Naive B cell (primary cell): Measurements from ENCODE around the gene KHDC4. TPM values are rescaled to one million over a fixed set of nuclear protein-coding genes. Genes with fewer than 3 reads are reported as not detected.

Experiments
- ATAC-seq, 2 donors: fragments of 150-1000 bp; cut with Tn5 transposase; 2 replicates each; pipeline ENCODE4 v1.10.0; 2021; ENCODE audit warnings: low read depth in 2 of 2, mild to moderate bottlenecking in 2 of 2, moderate library complexity in 2 of 2
- DNase-seq: peaks from one replicate; pipeline ENCODE4 v3.0.0; 2022
- H3K27ac Mint-ChIP-seq, 6 donors: one replicate each; pipeline ENCODE4 v1.8.0; 2020 to 2022; ENCODE audit warnings: mild to moderate bottlenecking in 6 of 6, mixed read lengths in 6 of 6, moderate library complexity in 5 of 6, inconsistent platforms in 2 of 6
- H3K27me3 Mint-ChIP-seq, 3 donors: one replicate each; pipeline ENCODE4 v1.8.0; 2021 to 2022; ENCODE audit warnings: mixed read lengths in 3 of 3, mild to moderate bottlenecking in 1 of 3
- H3K36me3 Mint-ChIP-seq, 2 donors: one replicate each; pipeline ENCODE4 v1.8.0; 2020 to 2022; ENCODE audit warnings: mixed read lengths in 2 of 2, inconsistent platforms in 1 of 2, mild to moderate bottlenecking in 1 of 2
- H3K4me1 Mint-ChIP-seq, 3 donors: one replicate each; pipeline ENCODE4 v1.8.0; 2020 to 2022; ENCODE audit warnings: mixed read lengths in 3 of 3, inconsistent platforms in 1 of 3, mild to moderate bottlenecking in 1 of 3, moderate library complexity in 1 of 3
- H3K4me3 Mint-ChIP-seq, 8 donors: one replicate each; pipeline ENCODE4 v1.8.0; 2020 to 2022; ENCODE audit warnings: mild to moderate bottlenecking in 8 of 8, mixed read lengths in 8 of 8, moderate library complexity in 8 of 8, inconsistent platforms in 2 of 8
- H3K9me3 Mint-ChIP-seq, 7 donors: one replicate each; pipeline ENCODE4 v1.8.0; 2020 to 2022; ENCODE audit warnings: mixed read lengths in 7 of 7, mild to moderate bottlenecking in 5 of 7, inconsistent platforms in 2 of 7, moderate library complexity in 1 of 7
- polyA plus RNA-seq, 6 donors: library from polyadenylated mRNA; unstranded; fragments of 300-500 nt; fragmentation: Illumina TruSeq; gene quantifications; one replicate each; pipeline ENCODE4 v1.2.3, GENCODE V29; 2021; ENCODE audit warnings: low read depth in 6 of 6

KHDC4 gene
- polyA plus RNA-seq, 6 donors from 2014 or later = 5.5 to 10.7 (median 7.2) TPM

DNA sequence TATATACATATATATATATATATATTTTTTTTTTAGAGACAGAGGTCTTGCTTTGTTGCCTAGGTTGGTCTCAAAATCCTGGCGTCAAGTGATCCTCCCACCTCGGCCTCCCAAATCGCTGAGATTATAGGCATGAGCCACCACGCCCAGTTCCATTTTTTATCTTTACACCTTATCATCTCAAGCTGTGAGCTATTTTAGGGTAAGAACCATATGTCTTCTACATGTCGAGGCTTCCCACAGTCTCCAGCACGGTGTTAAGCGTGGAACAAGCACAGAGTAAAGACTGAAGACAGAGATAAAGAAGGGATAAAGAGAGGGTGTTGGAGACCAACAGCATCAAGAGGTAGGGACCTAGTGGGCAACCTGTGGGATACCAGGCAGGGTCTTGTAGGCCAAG lies 30.0 kb upstream of the KHDC4 start:
- ATAC-seq (no peak), DNase-seq (no peak)
- H3K36me3 Mint-ChIP-seq = peaks cover 6 to 65% of the 10 kb centered on the region in 2 donors
- H3K4me1 Mint-ChIP-seq = peaks cover 67 to 74% (median 68%) of the 10 kb centered on the region in 3 donors
- no peaks in the 10 kb centered on the region for H3K27me3 Mint-ChIP-seq
- H3K4me3 Mint-ChIP-seq = peak overlapping the region in 2 of 8 donors; percentile 30 to 78
- H3K27ac Mint-ChIP-seq = peak overlapping the region in 4 of 6 donors; percentile 29 to 93 (median 56)
- H3K9me3 Mint-ChIP-seq = no peaks in the 10 kb centered on the region

DNA sequence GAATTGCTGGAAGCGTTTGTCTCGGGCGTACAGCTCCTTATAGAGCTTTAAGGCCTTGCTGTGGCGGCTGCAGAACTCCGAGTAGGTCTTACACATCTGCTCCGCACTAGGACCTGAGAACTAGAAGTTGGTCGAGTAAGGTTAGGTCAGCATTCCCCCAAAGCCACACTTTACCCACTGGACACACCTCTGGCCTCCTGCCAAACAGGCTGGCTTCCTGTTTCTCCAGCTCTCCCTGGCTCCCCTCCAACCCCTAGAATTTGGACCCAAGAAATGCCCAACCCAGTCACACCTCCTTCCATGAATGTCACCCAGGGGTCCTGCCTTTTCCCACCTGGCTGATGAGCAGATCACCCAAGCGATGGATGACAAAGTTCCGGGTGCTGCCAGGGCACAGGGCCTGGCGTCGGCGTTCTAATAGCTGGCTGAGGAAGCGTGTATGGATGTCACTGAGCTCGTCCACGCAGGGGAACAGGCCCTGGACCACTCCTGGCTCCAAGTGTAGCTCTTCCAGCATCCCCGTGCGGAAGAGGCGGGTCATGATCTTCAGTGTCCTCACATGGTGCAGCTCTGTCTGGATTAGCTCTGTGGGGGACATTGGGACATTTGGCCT lies 28.5 kb upstream of the KHDC4 start:
- Mint-ChIP-seq H3K27ac (peak overlapping the region in 3 of 6 donors; percentile 16 to 85 (median 38)), H3K4me3 (peak overlapping the region in 2 of 8 donors; percentile 34 to 61), H3K36me3 (peaks cover 6 to 52% of the 10 kb centered on the region in 2 donors), H3K9me3 (no peaks in the 10 kb centered on the region), H3K4me1 (peaks cover 52 to 61% (median 55%) of the 10 kb centered on the region in 3 donors), H3K27me3 (no peaks in the 10 kb centered on the region)
- no peak for ATAC-seq
- DNase-seq = no peak

DNA sequence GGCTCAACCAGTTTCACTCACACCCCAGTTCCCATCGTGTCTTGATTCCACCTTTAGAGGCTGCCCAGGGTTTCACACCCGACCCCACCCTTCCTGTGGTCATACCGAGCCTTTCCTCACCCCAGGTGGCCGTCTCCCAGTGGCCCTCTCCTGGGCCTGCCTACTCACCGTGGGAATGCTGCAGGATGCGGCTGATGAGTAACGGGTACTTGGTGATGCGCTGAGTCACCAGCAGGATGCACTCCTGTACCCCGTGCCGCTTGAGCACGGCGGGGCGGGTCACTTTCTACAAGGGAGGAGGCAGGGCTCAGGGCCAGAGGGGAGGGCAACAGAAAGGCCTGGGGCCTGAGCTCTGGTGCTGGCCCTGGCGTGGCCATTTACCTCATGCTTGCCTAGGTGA lies 27.7 kb upstream of the KHDC4 start:
- no peaks in the 10 kb centered on the region for H3K27me3 Mint-ChIP-seq
- H3K4me1 Mint-ChIP-seq = peaks cover 45 to 58% (median 48%) of the 10 kb centered on the region in 3 donors
- H3K9me3 Mint-ChIP-seq = no peaks in the 10 kb centered on the region
- H3K27ac Mint-ChIP-seq = peak overlapping the region in 3 of 6 donors; percentile 56 to 90 (median 85)
- H3K4me3 Mint-ChIP-seq = peak overlapping the region in 5 of 8 donors; percentile 15 to 80 (median 53)
- DNase-seq (no peak), ATAC-seq (peak in 1 of 2 donors; percentile 24)
- peaks cover 12 to 45% of the 10 kb centered on the region in 2 donors for H3K36me3 Mint-ChIP-seq

DNA sequence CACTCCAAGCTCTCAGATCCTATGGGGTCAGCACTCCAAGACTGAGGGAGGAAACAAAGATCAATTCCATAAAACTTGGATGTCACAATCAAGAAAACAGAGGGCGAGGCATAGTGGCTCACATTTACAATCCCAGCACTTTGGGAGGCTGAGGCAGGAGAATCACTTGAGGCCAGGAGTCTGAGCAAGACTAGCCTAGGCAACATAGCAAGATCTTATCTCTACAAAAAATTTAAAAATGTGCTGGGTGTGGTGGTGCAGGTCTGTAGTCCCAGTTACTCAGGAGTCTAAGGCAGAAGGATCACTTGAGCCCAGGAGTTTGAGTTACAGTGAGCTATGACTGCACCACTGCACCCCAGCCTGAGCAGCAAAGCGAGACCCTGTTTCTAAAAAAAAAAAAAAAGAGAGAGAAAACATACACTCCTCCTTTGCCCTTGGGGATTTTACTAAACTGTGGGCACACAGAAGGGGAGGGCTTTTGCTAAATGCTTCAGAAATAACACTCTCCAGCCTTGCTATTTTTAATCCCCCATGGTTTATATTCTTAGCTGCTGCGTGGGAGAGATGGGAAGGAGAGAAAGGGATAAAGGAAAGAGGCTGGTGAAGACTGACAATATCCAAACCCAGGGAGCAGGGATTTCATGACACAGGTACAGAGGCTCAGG lies 26.0 kb upstream of the KHDC4 start:
- Mint-ChIP-seq H3K9me3 (no peaks in the 10 kb centered on the region), H3K27me3 (no peaks in the 10 kb centered on the region), H3K4me1 (peaks cover 33 to 47% (median 37%) of the 10 kb centered on the region in 3 donors), H3K36me3 (peaks cover 14 to 34% of the 10 kb centered on the region in 2 donors), H3K4me3 (peak overlapping the region; percentile 2 to 90 (median 73)), H3K27ac (peak overlapping the region; percentile 72 to 97 (median 80))
- DNase-seq = no peak
- peak; percentile 94 to 96 for ATAC-seq

DNA sequence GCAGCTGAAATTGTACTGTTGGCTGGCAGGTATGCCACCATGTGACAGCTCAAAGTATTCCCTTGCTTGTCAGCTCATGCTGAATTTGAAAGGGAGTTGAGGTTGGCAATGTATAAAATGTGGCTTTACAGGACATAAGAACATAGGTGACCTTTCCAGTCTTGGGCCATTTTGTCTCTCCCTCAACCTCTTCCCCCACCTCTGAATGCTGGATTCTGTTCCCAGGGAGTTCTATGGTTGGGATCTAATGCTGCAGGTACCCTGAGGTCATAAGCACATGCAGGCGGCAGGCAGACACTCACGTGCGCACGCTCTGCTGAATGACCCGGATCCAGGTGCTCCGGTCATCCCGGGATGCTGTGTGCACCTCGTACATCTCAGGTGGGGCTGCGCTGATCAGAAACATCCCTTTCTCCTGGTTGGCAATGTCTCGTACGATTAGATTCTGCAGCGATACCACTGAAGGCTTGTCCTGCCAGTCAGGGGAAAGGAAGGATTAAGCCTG lies 23.2 kb upstream of the KHDC4 start:
- peak overlapping the region in 3 of 6 donors; percentile 13 to 70 (median 61) for H3K27ac Mint-ChIP-seq
- H3K27me3 Mint-ChIP-seq = no peaks in the 10 kb centered on the region
- H3K36me3 Mint-ChIP-seq = peaks cover 22 to 26% of the 10 kb centered on the region in 2 donors
- H3K4me1 Mint-ChIP-seq = peaks cover 28 to 37% (median 32%) of the 10 kb centered on the region in 3 donors
- peak overlapping the region in 1 of 8 donors; percentile 70 for H3K4me3 Mint-ChIP-seq
- no peaks in the 10 kb centered on the region for H3K9me3 Mint-ChIP-seq
- ATAC-seq (no peak), DNase-seq (no peak)

DNA sequence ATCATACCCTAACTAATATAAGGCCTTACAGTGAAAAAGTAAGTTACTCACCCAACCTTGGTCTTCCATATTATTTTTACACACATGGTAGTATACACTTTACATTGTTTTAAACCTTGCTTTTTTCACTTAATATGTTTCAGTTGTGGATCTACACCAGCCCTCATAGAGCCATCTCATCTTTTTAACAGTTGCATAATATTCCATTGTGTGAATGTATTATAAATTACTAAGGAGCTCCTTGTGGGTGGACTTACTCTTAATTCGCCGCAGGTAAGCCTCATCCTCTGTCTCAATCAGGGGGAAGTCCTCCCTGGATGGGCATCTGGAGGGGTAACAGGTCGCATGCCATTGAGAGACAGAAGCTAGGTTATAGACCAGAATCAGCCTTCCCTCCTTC lies 20.4 kb upstream of the KHDC4 start:
- no peak for ATAC-seq
- H3K4me1 Mint-ChIP-seq = peaks cover 4 to 10% (median 6%) of the 10 kb centered on the region in 3 donors
- no peaks in the 10 kb centered on the region for H3K9me3 Mint-ChIP-seq
- no peak overlapping the region for H3K4me3 Mint-ChIP-seq
- no peaks in the 10 kb centered on the region for H3K27me3 Mint-ChIP-seq
- H3K27ac Mint-ChIP-seq = peak overlapping the region in 2 of 6 donors; percentile 56 to 78
- no peak for DNase-seq
- peaks cover 9 to 16% of the 10 kb centered on the region in 2 donors for H3K36me3 Mint-ChIP-seq

DNA sequence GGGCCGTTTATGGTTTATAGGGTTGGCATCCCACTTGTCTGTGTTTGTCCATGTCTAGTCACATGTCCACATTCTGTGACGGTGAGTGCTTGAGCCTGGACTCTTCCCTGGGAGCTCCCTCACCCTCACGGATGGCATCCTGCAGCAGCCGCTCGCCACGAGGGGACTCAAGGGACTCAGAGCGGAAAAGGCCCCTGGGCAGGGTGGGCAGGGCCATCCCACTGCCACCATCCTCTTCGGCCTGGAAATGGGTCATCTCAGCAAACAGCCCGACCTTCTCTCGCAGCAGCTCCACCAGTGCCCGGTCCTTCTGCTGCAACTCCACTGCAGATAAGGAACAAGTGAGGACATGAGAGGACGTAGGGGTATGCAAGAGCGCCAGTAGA lies 18.3 kb upstream of the KHDC4 start:
- Mint-ChIP-seq H3K4me3 (no peak overlapping the region), H3K4me1 (peaks cover 4 to 6% (median 4%) of the 10 kb centered on the region in 3 donors), H3K9me3 (no peaks in the 10 kb centered on the region), H3K36me3 (peaks cover 8 to 16% of the 10 kb centered on the region in 2 donors), H3K27ac (peak overlapping the region in 2 of 6 donors; percentile 34 to 63), H3K27me3 (no peaks in the 10 kb centered on the region)
- no peak for DNase-seq
- ATAC-seq = no peak

DNA sequence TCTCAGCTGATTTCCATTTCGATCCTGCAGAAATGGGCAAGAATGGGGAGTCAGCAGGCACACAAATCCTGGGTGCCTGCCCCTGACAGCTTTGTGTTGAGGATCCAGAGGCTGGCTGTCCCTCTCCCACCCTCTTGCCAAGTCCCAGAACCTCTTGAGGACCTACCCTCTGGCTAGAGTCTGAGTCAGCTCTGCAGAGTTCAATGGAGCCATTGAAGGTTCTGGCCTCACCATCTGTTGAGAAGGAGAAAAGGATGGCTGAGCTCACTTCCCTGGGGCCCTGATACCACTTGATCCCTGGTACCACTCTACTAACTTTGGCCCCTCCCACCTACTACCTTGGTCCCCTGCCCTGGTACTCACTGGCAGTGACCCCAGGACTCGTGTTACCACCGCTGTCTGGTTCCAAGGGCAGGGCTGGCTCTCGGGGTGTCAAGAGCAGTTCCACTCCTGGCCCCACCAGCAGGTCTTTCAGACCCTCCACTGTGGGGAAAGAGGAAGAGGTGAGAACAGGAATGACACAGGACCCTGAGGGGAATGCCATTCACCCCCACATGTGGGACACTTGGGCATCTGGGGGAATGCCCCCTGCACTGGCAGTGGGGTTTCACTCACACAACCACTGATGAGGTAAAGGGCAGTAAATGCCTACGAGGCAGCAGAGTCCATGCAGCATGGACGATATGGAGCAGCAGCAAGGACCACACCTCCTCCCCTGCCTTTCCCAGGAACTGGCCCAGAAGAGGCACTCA lies 17.7 kb upstream of the KHDC4 start:
- DNase-seq (no peak), ATAC-seq (no peak)
- H3K4me1 Mint-ChIP-seq = peaks cover 4 to 8% (median 8%) of the 10 kb centered on the region in 3 donors
- H3K9me3 Mint-ChIP-seq = no peaks in the 10 kb centered on the region
- H3K27ac Mint-ChIP-seq = peak overlapping the region in 3 of 6 donors; percentile 63 to 85 (median 74)
- H3K36me3 Mint-ChIP-seq = peaks cover 8 to 10% of the 10 kb centered on the region in 2 donors
- no peak overlapping the region for H3K4me3 Mint-ChIP-seq
- H3K27me3 Mint-ChIP-seq = no peaks in the 10 kb centered on the region

DNA sequence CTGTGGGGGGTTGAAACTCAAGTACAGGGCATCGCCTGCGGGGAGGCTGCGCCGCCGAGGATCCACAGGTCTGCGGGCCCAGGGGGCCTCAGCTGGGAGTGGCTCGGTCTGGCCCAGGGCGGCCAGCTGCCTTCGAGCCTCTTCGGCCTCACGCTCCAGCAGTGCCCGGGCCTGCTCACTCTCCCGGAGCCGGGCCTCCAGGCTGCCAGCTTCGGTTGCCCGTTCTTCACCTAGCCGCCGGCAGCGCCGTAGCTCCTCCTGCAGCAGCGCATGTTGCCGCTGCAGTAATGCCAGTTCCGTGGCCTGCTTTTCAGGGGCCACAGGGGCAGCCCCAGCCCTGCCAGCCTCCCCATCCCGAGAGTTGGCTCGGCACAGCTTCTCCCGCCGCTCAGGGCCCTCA lies 16.6 kb upstream of the KHDC4 start:
- peaks cover 11 to 19% (median 19%) of the 10 kb centered on the region in 3 donors for H3K4me1 Mint-ChIP-seq

DNA sequence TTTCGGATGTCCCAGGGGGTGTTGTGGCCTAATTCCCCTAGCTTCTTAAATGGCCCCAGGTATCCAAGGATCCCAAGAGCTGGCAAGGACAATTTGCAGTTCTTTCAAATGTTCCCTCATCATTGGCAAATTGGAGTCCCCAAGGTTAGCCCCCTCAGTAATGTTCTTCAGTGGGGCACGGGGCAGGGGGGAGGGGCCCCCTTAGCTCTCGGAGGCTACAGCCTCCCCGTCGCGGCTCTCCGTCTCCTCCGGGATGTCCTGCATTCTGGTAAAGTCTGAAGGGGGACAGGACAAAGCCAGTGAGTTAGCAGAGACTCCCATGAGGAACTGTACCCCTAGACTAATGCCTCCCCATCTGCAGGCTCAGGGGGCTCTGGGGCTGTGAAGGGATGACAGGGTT lies 13.5 kb upstream of the KHDC4 start:
- peaks cover 0 to 8% of the 10 kb centered on the region in 2 donors for H3K36me3 Mint-ChIP-seq
- H3K27ac Mint-ChIP-seq = peak overlapping the region in 4 of 6 donors; percentile 16 to 96 (median 90)

More for the DNA sequence above, 16.6 kb upstream of the KHDC4 start:
- peak overlapping the region in 1 of 8 donors; percentile 50 for H3K4me3 Mint-ChIP-seq
- H3K9me3 Mint-ChIP-seq = no peaks in the 10 kb centered on the region
- H3K36me3 Mint-ChIP-seq = peaks cover 8 to 10% of the 10 kb centered on the region in 2 donors
- no peak for ATAC-seq
- H3K27me3 Mint-ChIP-seq = no peaks in the 10 kb centered on the region
- no peak for DNase-seq
- peak overlapping the region in 1 of 6 donors; percentile 63 for H3K27ac Mint-ChIP-seq

DNA sequence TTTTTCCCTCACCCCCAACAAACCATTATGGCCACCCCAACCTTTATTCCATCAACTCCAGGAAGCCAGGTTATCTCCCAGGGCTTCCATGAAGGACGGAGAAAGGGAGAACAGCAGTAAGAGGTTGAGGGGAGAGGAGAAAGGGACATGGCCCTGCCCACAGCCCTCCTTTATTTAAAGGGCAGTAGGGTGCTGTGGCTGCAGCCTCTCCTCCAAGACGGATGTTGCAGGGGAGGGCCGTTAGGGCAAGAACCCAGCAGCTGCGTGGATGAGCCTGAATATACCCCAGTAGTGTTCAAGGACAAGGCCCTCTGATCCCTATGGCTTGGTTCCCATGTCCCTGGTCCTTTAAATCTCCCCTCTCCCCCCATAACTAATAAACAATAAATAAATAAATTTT lies 13.1 kb upstream of the KHDC4 start:
- H3K9me3 Mint-ChIP-seq = no peaks in the 10 kb centered on the region
- H3K4me1 Mint-ChIP-seq = peaks cover 32 to 54% (median 54%) of the 10 kb centered on the region in 3 donors
- DNase-seq = no peak
- H3K27ac Mint-ChIP-seq = peak overlapping the region; percentile 12 to 98 (median 93)
- peaks cover 0 to 8% of the 10 kb centered on the region in 2 donors for H3K36me3 Mint-ChIP-seq
- no peak for ATAC-seq
- H3K27me3 Mint-ChIP-seq = no peaks in the 10 kb centered on the region
- peak overlapping the region in 3 of 8 donors; percentile 67 to 91 (median 68) for H3K4me3 Mint-ChIP-seq

More for the DNA sequence above, 13.5 kb upstream of the KHDC4 start:
- Mint-ChIP-seq H3K4me3 (peak overlapping the region in 1 of 8 donors; percentile 25), H3K4me1 (peaks cover 27 to 50% (median 49%) of the 10 kb centered on the region in 3 donors), H3K27me3 (no peaks in the 10 kb centered on the region), H3K9me3 (no peaks in the 10 kb centered on the region)
- ATAC-seq (no peak), DNase-seq (no peak)

DNA sequence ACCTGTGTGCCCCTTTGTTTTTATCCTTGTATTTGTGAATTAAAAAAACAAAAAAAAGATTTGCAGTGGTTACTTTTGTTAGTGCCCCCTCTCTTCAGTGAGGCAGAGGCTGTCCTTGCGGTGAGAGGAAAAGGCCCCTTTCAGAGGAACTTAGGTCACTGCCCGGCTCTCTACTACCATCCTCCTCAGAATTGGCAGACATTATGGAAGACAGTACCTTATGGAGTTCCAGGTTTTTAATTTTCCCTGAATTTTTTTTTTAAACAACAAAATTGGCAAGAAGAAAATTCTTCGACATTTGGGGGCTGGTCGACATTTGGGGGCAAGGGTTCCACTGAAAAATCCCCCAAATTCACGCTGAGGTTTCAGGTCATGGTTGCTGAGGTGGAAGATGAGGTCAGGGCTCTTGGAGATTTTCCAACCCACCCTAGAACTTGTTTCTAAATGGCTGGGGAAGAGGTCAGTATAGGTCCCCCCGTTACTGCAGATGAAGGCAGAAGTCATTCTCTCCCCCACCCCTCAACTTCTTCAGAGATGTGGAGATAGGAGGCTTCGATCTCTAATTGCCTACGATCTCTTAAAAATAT lies 12.5 kb upstream of the KHDC4 start:
- Mint-ChIP-seq H3K4me3 (peak overlapping the region in 6 of 8 donors; percentile 12 to 91 (median 70)), H3K27me3 (no peaks in the 10 kb centered on the region), H3K27ac (peak overlapping the region; percentile 87 to 98 (median 93)), H3K4me1 (peaks cover 35 to 59% (median 58%) of the 10 kb centered on the region in 3 donors), H3K9me3 (no peaks in the 10 kb centered on the region), H3K36me3 (peaks cover 0 to 6% of the 10 kb centered on the region in 2 donors)
- DNase-seq = no peak
- ATAC-seq = no peak

DNA sequence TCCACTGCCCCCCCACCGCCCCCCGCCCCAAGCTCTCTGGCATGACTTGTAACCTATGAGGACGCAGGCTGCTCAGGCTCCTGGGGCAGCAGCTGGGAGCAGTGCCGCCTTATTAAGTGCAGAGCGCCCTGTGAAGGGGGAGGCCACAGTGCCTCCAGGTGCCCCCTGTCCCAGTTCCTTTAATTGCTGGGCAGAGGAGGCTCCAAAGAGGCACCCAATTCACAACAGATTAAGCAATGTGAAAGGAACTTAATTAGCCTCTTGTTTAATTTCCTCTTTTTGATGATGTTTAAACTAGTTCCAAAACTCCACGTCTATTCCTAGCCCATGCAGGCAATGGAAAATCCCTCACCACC lies 10.2 kb upstream of the KHDC4 start:
- ATAC-seq (no peak), DNase-seq (peak; percentile 37)
- Mint-ChIP-seq H3K4me1 (peaks cover 54 to 80% (median 77%) of the 10 kb centered on the region in 3 donors), H3K4me3 (peak overlapping the region; percentile 46 to 91 (median 80)), H3K9me3 (no peaks in the 10 kb centered on the region), H3K27ac (peak overlapping the region; percentile 82 to 97 (median 92)), H3K36me3 (no peaks in the 10 kb centered on the region), H3K27me3 (no peaks in the 10 kb centered on the region)
